G401.6 (cell line): ENCODE results near the gene ARMC7.
"Not testable (repeated sequence)": the region's sequence is repeated elsewhere in the genome, so short reads cannot be mapped to it uniquely, and the experiment has no call there.

Experiments used
- FAIRE-seq: peaks from 2 replicates; lab custom pipeline; 2012; peaks lifted over from hg19 to GRCh38; lab: Jason Lieb, UNC

The ARMC7 gene

DNA sequence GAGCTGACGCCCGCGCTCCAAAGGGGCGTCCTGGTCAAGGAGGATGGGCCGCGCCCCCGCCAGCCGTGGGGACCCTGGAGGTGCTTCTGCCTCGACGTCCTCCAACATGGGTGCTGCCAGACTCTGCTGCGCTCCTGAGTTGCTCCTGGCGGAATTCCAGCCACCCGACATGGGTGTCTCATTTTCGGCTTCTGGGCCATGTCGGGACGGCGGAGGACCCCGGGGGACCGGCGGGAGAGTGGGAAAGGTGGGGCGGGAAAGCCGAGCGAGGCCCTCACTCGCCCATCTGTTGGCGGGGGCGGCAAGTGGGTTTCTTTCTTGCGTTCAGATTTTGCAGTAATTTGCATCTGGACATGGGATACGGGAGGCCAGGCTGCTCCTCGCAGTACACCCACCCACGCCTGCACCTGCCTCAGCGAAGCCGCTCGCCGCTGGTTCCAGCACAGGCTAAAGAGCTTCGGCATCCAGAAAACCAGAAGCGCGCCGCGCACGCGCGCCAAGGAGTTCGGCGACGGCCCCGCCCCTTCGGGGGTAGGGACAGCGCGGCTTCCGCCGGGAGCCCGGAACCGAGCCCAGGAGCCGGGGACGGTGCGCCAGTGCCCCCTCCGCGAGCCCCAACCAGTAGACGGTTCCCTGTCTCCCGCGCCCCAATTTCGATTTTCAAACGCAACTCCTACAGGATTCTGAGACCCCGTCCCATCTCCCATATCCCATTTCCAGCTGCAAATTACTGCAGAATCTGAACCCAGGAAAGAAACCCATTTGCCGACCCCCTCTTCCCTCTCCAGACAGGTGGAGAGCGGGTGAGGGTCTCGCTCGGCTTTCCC, at the start of gene ARMC7:
Gene ARMC7, plus strand, starts transcription at position 563 of the 827 bp plus-strand sequence. CDS start 320 bp downstream, outside the sequence.
- no peak for FAIRE-seq

- FAIRE-seq = no peak
Observed at GRCh38 chr17:75060434-75061054, 49.2 kb upstream of the ARMC7 start.

DNA sequence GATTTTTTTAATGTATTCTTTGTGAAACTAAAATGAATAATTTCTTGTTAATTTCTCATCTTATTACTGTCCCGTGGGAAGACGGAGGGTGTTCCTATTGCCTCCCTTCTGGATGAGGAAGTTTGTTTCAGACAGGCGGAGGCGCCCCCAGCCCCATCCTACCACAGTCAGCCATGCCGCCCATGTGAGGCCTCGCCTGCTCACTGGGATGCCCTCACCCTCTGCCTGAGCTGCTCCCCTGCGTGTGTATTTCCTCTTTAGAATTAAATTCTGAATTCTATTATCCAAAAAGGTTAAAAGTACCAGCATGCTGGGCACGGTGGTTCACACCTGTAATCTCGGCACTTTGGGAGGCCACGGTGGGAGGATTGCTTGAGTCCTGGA, 48.7 kb upstream of the ARMC7 start:
- FAIRE-seq = no peak

DNA sequence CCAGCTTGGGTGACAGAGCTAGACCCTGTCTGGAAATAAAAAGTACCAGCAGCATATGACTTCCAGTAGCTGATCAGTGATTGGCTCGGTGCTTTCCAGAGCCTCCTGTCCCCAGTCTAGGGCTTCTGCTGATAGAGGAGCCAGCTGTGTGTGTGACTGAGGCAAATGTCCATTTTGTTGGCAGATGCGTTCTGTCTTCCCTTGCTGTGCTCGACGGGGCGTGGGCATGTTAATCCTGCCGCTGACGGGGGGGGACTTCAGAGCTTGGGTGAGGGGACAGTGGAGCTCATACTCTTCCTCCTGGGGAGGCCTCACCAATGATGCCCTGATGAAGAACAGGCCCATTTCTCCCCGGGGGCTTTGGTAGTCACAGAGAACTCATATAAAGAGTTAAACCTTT, 48.2 kb upstream of the ARMC7 start:
- no peak for FAIRE-seq

DNA sequence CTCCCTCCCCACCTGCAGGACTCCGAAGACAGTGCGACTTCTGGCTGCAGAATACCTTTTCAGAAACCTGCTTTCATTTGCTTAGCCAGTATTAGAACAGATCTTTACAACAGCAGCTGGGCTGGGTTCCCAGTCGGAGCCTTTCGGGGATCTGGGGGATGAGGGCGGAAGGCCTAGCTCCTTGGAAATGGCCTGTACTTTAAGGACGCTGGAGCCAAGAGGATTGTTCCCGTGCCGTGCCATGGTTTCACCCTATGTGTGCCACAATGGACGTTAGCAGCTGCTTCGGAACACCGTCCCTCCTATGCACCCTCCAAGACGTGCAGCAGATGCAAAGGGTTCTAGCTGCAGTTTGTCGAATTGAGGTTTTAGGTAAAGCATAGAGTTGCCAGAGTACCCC, 46.6 kb upstream of the ARMC7 start:
- FAIRE-seq = no peak

DNA sequence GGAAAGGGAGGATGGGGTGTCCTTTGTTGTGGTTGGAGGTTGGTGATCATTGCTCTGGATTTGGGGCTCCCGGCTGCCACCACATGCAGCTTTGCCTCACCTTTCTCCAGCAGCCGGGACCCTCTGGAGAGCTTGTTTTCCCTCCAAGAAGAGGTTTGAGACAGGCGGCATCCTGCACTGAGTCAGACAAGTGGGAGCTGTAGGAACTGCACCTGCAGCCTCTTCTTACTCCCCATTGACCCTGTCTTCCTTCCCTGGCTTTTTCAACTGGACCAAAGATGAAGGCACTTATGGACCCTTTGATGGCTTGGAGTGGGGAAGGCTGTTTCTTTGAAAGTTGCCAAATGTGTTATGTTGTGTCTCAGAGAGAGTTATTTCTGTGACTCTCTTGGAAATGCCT, 46.1 kb upstream of the ARMC7 start:
- no peak for FAIRE-seq

DNA sequence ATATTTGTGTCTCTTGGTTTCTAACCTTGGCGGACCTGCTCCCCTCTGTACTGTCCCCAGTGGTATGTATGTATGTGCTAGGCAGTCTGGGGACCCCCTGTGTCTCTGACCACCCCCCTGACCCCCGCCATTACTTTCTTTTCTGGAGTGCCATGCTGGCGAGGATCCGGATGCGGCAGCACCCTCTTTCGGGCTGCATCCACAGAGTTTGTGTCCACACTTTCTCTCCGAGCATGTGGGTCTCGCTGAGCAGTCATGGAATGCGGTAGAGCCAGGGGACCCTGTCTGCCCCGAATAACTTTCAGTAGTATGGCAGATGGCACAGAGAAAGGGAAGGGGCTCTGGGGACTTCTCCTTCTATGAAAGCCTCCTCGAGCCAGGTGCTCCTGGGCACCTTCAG, 45.7 kb upstream of the ARMC7 start:
- no peak for FAIRE-seq

GRCh38 chr17:75064460-75064859, 45.3 kb upstream of the ARMC7 start:
- FAIRE-seq = no peak

DNA sequence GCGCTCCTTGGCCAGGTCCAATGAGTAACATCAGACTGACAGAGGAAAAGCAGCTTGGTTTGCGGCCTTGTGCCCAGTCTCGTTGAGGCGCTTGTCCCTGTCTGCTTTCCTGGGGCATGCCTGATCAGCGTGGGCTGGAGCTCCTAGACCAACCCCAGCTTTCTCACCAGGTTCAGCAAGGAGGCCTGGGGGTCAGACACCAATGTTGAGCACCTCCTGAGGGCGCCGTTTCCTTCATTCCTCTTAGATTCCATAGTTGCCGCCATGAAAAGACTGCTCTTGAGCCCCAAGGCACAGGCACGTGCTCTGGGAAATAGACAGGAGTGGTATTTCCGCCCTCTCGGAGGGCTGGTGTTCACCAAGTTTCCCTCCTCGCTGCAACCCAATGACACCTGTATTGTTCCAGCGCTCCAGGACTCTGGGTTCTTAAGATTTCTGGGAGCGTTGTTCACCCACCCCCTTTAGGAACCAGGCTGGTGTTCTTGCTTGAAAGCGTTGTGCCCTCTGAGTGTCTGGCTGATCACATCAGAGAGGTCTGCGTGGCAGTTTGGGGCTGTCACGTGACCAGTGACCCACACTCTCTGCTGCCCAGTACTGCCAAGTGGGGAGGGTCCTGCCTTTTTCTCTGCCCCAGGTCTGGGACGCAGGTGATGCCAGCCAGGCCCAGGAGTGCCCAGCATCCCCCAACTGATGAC, 44.8 kb upstream of the ARMC7 start:
- FAIRE-seq = no peak

DNA sequence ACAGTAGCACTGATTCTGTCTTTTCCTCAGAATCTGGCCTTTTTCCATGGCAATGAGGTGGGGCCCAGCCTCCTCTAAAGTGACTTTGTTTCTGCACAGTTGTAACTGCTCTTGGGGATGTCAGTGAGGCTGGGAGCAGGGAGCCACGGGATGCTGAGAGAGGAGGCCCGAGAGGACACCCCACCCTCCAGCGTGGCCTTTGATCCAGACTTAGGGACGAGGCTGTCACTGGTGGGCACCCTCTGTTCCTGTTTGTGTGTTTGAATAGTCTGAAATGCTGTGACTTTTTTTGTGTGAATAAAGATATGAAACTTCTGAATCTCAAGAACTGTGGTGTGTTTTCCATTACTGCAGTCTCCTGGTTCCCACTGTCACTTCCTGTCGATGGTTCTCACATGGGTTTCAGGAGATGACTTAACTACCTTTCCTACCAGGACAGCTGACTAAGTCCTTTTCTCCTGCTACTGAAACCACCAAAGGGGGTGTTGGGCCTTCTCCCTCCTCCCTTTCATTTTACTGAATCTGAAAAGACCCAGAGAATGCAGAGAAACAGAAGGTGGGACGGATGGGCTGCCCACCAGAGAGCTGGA, 44.1 kb upstream of the ARMC7 start:
- FAIRE-seq = no peak

GRCh38 chr17:75067856-75068255, 41.9 kb upstream of the ARMC7 start:
- no peak for FAIRE-seq

DNA sequence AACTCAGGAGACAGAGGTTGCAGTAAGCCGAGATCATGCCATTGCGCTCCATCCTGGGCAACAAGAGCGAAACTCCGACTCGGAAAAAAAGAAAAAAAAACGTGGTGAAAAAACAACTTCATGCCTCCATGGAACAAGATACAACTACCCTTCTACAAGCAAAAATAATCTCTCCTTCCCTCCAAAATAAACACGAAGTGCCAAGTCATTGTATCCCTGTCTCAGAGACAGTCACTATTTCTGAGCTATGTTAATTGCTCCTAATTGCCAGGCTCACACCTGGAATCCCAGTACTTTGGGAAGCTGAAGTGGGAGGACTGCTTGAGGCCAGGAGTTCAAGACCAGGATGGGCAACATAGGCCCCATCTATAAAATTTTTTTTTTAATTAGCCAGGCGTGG, 41.0 kb upstream of the ARMC7 start:
- no peak for FAIRE-seq

GRCh38 chr17:75069783-75070182, 40.0 kb upstream of the ARMC7 start:
- FAIRE-seq = no peak

DNA sequence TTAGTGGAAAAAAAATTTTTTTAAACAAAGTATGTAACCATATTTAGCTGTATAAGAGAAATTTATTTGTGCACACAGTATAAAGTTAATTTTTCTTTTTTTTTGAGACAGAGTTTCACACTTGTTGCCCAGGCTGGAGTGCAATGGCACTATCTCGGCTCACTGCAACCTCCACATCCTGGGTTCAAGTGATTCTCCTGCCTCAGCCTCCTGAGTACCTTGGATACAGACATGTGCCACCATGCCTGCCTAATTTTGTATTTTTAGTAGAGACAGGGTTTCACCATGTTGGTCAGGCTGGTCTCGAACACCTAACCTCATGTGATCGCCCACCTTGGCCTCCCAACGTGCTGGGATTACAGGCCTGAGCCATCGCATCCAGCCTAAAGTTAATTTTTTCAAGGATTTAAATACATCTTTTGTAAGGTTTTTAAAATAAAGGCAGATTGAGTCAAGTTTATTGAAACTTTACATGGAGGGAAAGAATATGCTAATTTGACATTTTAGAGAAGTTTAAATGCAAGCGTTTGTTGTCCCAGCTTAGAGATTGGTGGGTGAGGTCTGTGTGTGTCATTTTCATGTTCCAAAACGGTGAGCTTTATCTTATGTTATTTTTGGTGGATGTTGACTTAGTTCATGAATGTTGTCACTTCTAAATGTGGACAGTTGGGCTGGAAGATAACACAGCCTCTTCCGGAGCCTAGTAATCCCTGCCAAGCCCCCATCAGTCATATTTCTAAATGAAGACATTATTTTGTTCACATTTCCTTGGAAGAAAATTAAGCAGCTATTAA, 38.1 kb upstream of the ARMC7 start:
- FAIRE-seq = not testable (repeated sequence)

- not testable (repeated sequence) for FAIRE-seq
Observed at GRCh38 chr17:75072909-75073308, 36.9 kb upstream of the ARMC7 start.

- no peak for FAIRE-seq
Observed at GRCh38 chr17:75073618-75074047, 36.1 kb upstream of the ARMC7 start.

DNA sequence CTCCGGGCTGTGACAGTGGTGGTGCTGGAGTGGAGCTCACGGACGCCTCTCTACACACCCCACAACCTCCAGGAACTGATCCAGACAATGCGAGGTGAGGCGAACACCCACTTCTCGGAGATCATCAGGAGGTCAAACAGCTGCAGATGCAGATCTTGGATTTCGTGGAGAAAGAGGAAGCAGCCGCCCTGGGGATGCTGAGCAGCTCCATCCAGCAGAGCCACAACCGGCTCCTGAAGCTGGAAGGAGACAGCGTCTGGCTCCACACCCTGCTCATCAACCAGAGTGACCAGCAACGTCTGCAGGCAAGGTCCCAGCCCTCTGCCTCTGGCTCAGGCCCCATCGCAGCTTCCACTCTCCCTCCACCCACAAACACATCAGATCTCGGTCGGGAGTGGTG, 35.2 kb upstream of the ARMC7 start:
- FAIRE-seq = no peak

DNA sequence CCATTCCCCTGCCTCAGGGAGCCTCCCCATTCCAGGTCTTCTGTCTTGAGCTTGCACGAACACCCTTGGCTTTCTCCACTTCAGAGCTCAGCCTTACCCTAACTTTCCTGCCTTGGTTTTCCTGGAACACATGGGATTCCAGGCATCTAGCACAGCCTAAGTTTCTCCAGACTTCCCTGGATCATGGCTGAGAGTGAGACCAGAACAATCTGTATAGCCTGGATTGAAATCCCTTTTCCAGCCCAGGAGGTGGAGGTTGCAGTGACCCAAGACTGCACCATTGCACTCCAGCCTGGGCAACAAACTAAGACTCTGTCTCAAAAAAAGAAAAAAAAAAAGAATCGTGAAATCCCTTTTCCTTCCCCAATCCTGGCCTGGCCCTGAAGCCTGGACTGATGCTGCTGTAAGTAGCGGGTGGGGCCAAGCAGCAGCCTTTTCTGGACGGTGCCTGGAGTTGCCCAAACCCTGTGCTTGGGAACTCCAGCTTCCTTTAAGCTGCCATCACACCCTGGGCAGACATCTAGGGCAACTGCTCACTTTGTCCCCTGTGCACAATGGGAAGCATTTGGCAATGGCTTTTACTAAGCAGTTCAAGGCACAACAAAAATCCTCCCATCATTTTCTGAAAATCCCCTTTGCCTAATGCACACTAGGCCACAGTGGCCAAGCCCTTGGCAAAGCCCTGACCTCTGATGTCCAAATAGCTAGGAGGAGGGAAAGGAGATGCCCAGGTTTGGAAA, 34.0 kb upstream of the ARMC7 start:
- no peak for FAIRE-seq

- FAIRE-seq = no peak
Observed at GRCh38 chr17:75077072-75077495, 32.7 kb upstream of the ARMC7 start.

DNA sequence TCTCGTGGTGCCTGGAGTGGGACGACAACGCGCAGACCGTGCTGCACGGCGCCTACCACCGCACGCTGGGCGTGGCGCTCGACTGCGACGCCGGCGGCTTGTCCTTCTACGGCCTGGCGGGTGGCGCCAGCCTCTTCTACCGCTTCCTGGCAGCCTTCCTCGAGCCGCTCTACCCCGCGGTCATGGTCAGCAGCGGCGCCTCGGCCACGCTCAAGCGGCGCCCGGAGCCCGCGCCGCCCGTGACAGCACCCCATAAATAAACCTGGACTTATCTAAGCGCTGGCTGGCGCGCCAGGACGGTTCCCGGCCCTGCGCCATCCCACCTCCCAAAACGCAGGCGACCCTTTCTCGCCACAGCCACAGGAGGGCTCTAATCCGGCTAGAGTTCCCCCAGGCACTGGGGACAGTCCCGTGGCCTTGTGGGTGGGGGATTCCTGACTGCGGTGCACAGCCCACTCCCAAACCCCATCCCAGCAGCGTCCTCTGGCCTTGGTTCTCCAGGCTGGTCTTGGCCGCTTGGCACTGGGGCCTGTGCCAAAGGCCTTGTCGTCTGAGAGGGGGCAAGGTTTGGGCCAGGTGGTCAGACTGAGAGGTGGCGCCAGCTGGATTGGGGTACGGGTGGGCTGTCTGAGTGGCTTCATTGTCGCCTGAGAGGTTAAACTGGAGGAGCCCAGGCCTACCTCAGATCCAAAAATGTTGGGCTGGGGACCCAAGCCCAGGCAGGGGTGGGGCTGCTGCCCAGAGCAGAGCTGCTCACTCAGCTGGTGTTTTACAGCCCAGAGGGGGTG, 32.1 kb upstream of the ARMC7 start:
- FAIRE-seq = no peak
